Ovary (tissue), 9 donors: ENCODE data around the gene SBK3. TPM values are rescaled to one million over a fixed set of nuclear protein-coding genes. Genes with fewer than 3 reads are reported as not detected.

Source experiments
- DNase-seq, 5 donors: peaks; one replicate each; pipeline ENCODE4 v3.0.0-alpha.2; 2019 to 2020
- H3K27ac ChIP-seq, 2 donors: fragments of 200-600 bp; one replicate each; pipeline versions ENCODE4 v1.5.1 to v1.8.0; 2019 to 2022
- H3K27me3 ChIP-seq: fragments of 200-600 bp; one replicate; pipeline ENCODE4 v1.8.0; 2022
- H3K36me3 ChIP-seq: fragments of 200-600 bp; sonication (generic); one replicate; pipeline ENCODE4 v1.5.1; 2019
- H3K4me1 ChIP-seq: one replicate; pipeline ENCODE4 v1.8.1; 2013; ENCODE audit warnings: mild to moderate bottlenecking, moderate library complexity; ENCODE audit not compliant: insufficient read depth
- H3K4me3 ChIP-seq: fragments of 200-600 bp; sonication (generic); one replicate; pipeline ENCODE4 v1.5.1; 2017
- H3K9me3 ChIP-seq, 2 donors: fragments of 200-600 bp in 1 of 2; sonication (generic) in 1 of 2; one replicate each; pipeline versions ENCODE4 v1.5.1 to v1.8.1; 2013 to 2019; ENCODE audit warnings: mild to moderate bottlenecking in 1 of 2, moderate library complexity in 1 of 2
- CTCF ChIP-seq, 3 donors: fragments of 450-650 bp in 2 of 3; fragments of 200-600 bp in 1 of 3; IDR thresholded peaks; one replicate each; pipeline versions ENCODE4 v1.5.1 to v1.8.0; 2016 to 2022; ENCODE audit warnings: antibody characterized with exemption in 3 of 3, mild to moderate bottlenecking in 1 of 3
- EP300 ChIP-seq: sonication (generic); formaldehyde crosslinking; IDR thresholded peaks from one replicate; pipeline ENCODE4 v1.6.1; 2017; ENCODE audit warnings: antibody characterized with exemption
- POLR2A ChIP-seq: fragments of 450-650 bp; IDR thresholded peaks from one replicate; pipeline ENCODE4 v1.6.1; 2017; ENCODE audit warnings: antibody characterized with exemption, mild to moderate bottlenecking, moderate library complexity
- WGBS, 3 donors: extraction: QIAGEN DNeasy Blood & Tissue Kit in 1 of 3; methylation state at CpG; one replicate each; pipeline versions ENCODE4 v1.1.5 to v1.1.7; 2013 to 2017; 5-methylcytosine and 5-hydroxymethylcytosine counted together
- intact Hi-C, 4 donors: fragments of 100-400 bp; cut with DNase I; formaldehyde crosslinking; loops; one replicate each; pipeline versions ENCODE4 v1.11.0 to v1.15.1; 2022 to 2023
- polyA plus RNA-seq, 2 donors: library from polyadenylated mRNA; stranded (reverse); fragments of 200-250 nt in 1 of 2; fragments of 350-450 nt in 1 of 2; fragmentation: Illumina TruSeq in 1 of 2; extraction: RNeasy Lipid Tissue Mini Kit (QIAGEN cat#74804) in 1 of 2; gene quantifications; one replicate each; pipeline ENCODE4 v1.2.3, GENCODE V29; 2013 to 2014
- total RNA-seq, 7 donors: library from RNA; depleted of rRNA in 2 of 7; stranded (reverse); fragments of >200 nt in 2 of 7; fragmentation: NEBNext Ultra II Directional in 3 of 7; extraction: Animal tissue kit (Norgen Biotek cat#: 25700) in 3 of 7; gene quantifications; one replicate each; pipeline versions ENCODE4 v1.1.0 to v1.2.4, GENCODE V29; 2016 to 2023
- donor health status: DM: no; HTN: no; CAD: no; lungs with moderate emphysema.
- donor health status: DM: no; HTN: no; CAD: no.
- donor health status: Bipolar disorder and iron deficiency.
- donor health status: DM: yes; HTN: yes; CAD: no.
- donor health status: DM: no; HTN: no; CAD: no.
- donor health status: DM: yes; HTN: yes; CAD: no.

SBK3 gene
- total and polyA plus RNA-seq, 9 donors, result 0.17 to 0.34 (median 0.26) TPM; not detected in 5

GRCh38 chr19:55528030-55528803 lies 17.1 kb downstream of the SBK3 start:
- Histone ChIP-seq H3K4me1 (peaks cover 2% of the 10 kb centered on the region), H3K27ac (no peak overlapping the region), H3K9me3 (no peaks in the 10 kb centered on the region), H3K27me3 (no peaks in the 10 kb centered on the region), H3K36me3 (no peaks in the 10 kb centered on the region), H3K4me3 (no peak overlapping the region)
- WGBS, 3 donors, result 6 to 10% (median 9%) methylated on average over 15 of the region's 15 CpGs
- intact Hi-C loops, result loop anchor here in 1 of 4 donors (5.0 kb wide), 1 partner anchor 39 kb away; no protein-coding TSS in a partner anchor
- no peak for DNase-seq
- TF ChIP-seq CTCF (IDR thresholded peaks at IDR 0.05) (no peak), POLR2A (no peak), EP300 (no peak)

- H3K4me1 ChIP-seq, result peaks cover 2% of the 10 kb centered on the region
- no peaks in the 10 kb centered on the region for H3K9me3 ChIP-seq
- H3K27me3 ChIP-seq, result no peaks in the 10 kb centered on the region
- no peak overlapping the region for H3K4me3 ChIP-seq
- WGBS, 3 donors, result 75 to 81% (median 77%) methylated on average over 22 of the region's 22 CpGs
- no peak for DNase-seq
- H3K27ac ChIP-seq, result no peak overlapping the region
- intact Hi-C loops, result loop anchor here in 1 of 4 donors (5.0 kb wide), 1 partner anchor 40 kb away; no protein-coding TSS in a partner anchor
- no peaks in the 10 kb centered on the region for H3K36me3 ChIP-seq
- TF ChIP-seq CTCF (IDR thresholded peaks at IDR 0.05), result no peak
- TF ChIP-seq EP300, result no peak
- TF ChIP-seq POLR2A, result no peak
Observed at GRCh38 chr19:55527197-55528029, 17.9 kb downstream of the SBK3 start.

- WGBS, 3 donors, result 17 to 18% (median 17%) methylated on average over 35 of the region's 35 CpGs
- no peak overlapping the region for H3K4me3 ChIP-seq
- intact Hi-C loops, result loop anchor here in 1 of 4 donors (5.0 kb wide), 1 partner anchor 41 kb away; no protein-coding TSS in a partner anchor
- no peak overlapping the region for H3K27ac ChIP-seq
- DNase-seq, result peak in 3 of 5 donors; percentile 50 to 74 (median 63)
- H3K27me3 ChIP-seq, result no peaks in the 10 kb centered on the region
- TF ChIP-seq EP300, result no peak
- no peak for TF ChIP-seq POLR2A
- TF ChIP-seq CTCF (IDR thresholded peaks at IDR 0.05), result no peak
- no peaks in the 10 kb centered on the region for H3K36me3 ChIP-seq
- peaks cover 2% of the 10 kb centered on the region for H3K4me1 ChIP-seq
- no peaks in the 10 kb centered on the region for H3K9me3 ChIP-seq
Observed at GRCh38 chr19:55526216-55527196, 18.8 kb downstream of the SBK3 start.
